H1 (cell line): ENCODE measurements around the gene ZBTB24. TPM values are rescaled to one million over a fixed set of nuclear protein-coding genes. Genes with fewer than 3 reads are reported as not detected.

Experiments used
- ATF2 ChIP-seq: IDR thresholded peaks from 2 replicates; pipeline ENCODE4 v1.6.1; 2012; ENCODE audit warnings: low read length, inconsistent platforms
- ATF3 ChIP-seq: IDR thresholded peaks from 2 replicates; pipeline ENCODE4 v1.6.1; 2011; ENCODE audit warnings: low read depth, mild to moderate bottlenecking, low read length; ENCODE audit not compliant: insufficient read depth
- BACH1 ChIP-seq: IDR thresholded peaks from 2 replicates; pipeline ENCODE4 v1.6.1; 2012; ENCODE audit warnings: low read length, improper control_type of control experiment
- CEBPB ChIP-seq: IDR thresholded peaks from 2 replicates; pipeline ENCODE4 v1.6.1; 2012; ENCODE audit warnings: low read depth, low read length
- CHD1 ChIP-seq: IDR thresholded peaks from 2 replicates; pipeline ENCODE4 v1.6.1; 2012; ENCODE audit warnings: low read depth, low read length, improper control_type of control experiment
- EP300 ChIP-seq, 2 experiments: IDR thresholded peaks; 1 replicate in 1 of 2; 2 replicates in 1 of 2; pipeline ENCODE4 v1.6.1; 2011 to 2012; ENCODE audit warnings: low read depth in 2 of 2, low read length in 2 of 2, mild to moderate bottlenecking in 2 of 2, borderline replicate concordance in 1 of 2, inconsistent platforms in 1 of 2, moderate library complexity in 1 of 2
- EZH2 ChIP-seq: fragments of 200-600 bp; sonication (generic); IDR thresholded peaks from 2 replicates; pipeline ENCODE4 v1.7.1; 2012; ENCODE audit warnings: low read depth, mild to moderate bottlenecking, moderate library complexity, low read length, inconsistent platforms; ENCODE audit not compliant: severe bottlenecking
- HDAC6 ChIP-seq: IDR thresholded peaks from one replicate; pipeline ENCODE4 v1.7.1; 2012; ENCODE audit warnings: low read depth, mild to moderate bottlenecking, inconsistent platforms, low read length, moderate library complexity
- KDM1A ChIP-seq: fragments of 200-600, 300-600 bp; sonication (generic); IDR thresholded peaks from 2 replicates; pipeline ENCODE4 v1.7.1; 2016; ENCODE audit warnings: mild to moderate bottlenecking, low read length, borderline replicate concordance
- KDM5A ChIP-seq: fragments of 200-600 bp; IDR thresholded peaks from 2 replicates; pipeline ENCODE4 v1.7.1; 2012; ENCODE audit warnings: mild to moderate bottlenecking, low read length, inconsistent platforms, mixed read lengths
- MAFK ChIP-seq: IDR thresholded peaks from 2 replicates; pipeline ENCODE4 v1.6.1; 2012; ENCODE audit warnings: low read depth, mild to moderate bottlenecking, improper control_type of control experiment, low read length
- NANOG ChIP-seq: IDR thresholded peaks from 2 replicates; pipeline ENCODE4 v1.6.1; 2011; ENCODE audit warnings: low read length, low read depth, mild to moderate bottlenecking, inconsistent platforms; ENCODE audit not compliant: insufficient read depth, poor library complexity, severe bottlenecking
- RBBP5 ChIP-seq: IDR thresholded peaks from 2 replicates; pipeline ENCODE4 v1.7.1; 2012; ENCODE audit warnings: low read depth, mild to moderate bottlenecking, inconsistent platforms, low read length, moderate library complexity, borderline replicate concordance
- RFX5 ChIP-seq: IDR thresholded peaks from 2 replicates; pipeline ENCODE4 v1.6.1; 2011; ENCODE audit warnings: low read depth, low read length, improper control_type of control experiment, borderline replicate concordance
- SAP30 ChIP-seq: fragments of 300-600 bp; sonication (generic); IDR thresholded peaks from 2 replicates; pipeline ENCODE4 v1.7.1; 2012; ENCODE audit warnings: low read length, moderate library complexity, mild to moderate bottlenecking, inconsistent platforms; ENCODE audit not compliant: insufficient read depth, insufficient replicate concordance
- SIN3A ChIP-seq, 2 experiments: IDR thresholded peaks in 1 of 2; conservative IDR thresholded peaks in 1 of 2; 2 replicates each; pipeline ENCODE4 v1.6.1; 2011 to 2012; ENCODE audit warnings: low read length in 2 of 2, improper control_type of control experiment in 1 of 2, low read depth in 1 of 2, mild to moderate bottlenecking in 1 of 2
- SP4 ChIP-seq: IDR thresholded peaks from 2 replicates; pipeline ENCODE4 v1.6.1; 2012; ENCODE audit warnings: low read length, inconsistent platforms
- SRF ChIP-seq: IDR thresholded peaks from 2 replicates; pipeline ENCODE4 v1.6.1; 2011; ENCODE audit warnings: mild to moderate bottlenecking, low read depth, low read length, moderate library complexity
- TAF7 ChIP-seq: optimal IDR thresholded peaks from 2 replicates; pipeline ENCODE3; 2011; ENCODE audit warnings: low read depth, mild to moderate bottlenecking, inconsistent platforms, low read length, moderate library complexity, borderline replicate concordance
- TCF12 ChIP-seq: IDR thresholded peaks from 2 replicates; pipeline ENCODE4 v1.6.1; 2011; ENCODE audit warnings: low read depth, mild to moderate bottlenecking, low read length
- TEAD4 ChIP-seq: IDR thresholded peaks from 2 replicates; pipeline ENCODE4 v1.6.1; 2012; ENCODE audit warnings: low read depth, low read length, inconsistent platforms, mixed read lengths
- ZNF274 ChIP-seq: IDR thresholded peaks from 2 replicates; pipeline ENCODE4 v1.7.0; 2012; ENCODE audit warnings: low read length, borderline replicate concordance; ENCODE audit errors: extremely low read depth
- polyA plus RNA-seq, 7 experiments: library from polyadenylated mRNA; depleted of rRNA in 3 of 7; stranded (reverse) in 5 of 7; unstranded in 2 of 7; fragments of >200 nt in 5 of 7; fragments of 200-250 nt in 2 of 7; gene quantifications; 1 replicate in 5 of 7; 2 replicates in 1 of 7; 4 replicates in 1 of 7; pipeline versions ENCODE4 v1.2.1 to v1.2.3, GENCODE V29; 2011 to 2013; ENCODE audit warnings: missing spikeins in 2 of 7, mixed read lengths in 2 of 7
- total RNA-seq: library from RNA; stranded (reverse); fragmentation: NEBNext Ultra II Directional; extraction: Animal tissue kit (Norgen Biotek cat#: 25700); gene quantifications from 2 replicates; pipeline ENCODE4 v1.2.1, GENCODE V29; 2021

ZBTB24 gene
- total and polyA plus RNA-seq, 2 of the 8 experiments (the other 6 are each of a cell fraction or from before 2014, with no cell fraction given), result 7.5 to 21.0 TPM

- TF ChIP-seq ATF3, result no peak; the same call in 1 of the 2 replicates
- peak; percentile 87 for TF ChIP-seq CEBPB
- TF ChIP-seq KDM1A, result no peak; the same call in 1 of the 2 replicates
- TF ChIP-seq MAFK, result no peak
- TF ChIP-seq EP300 (IDR thresholded peaks at IDR 0.05; ENCODE audit: borderline replicate concordance in 1 of 2, low read depth in 2 of 2, low read length in 2 of 2), result no peak; a peak in 1 of 3 replicates
- TF ChIP-seq EZH2, result no peak
- TF ChIP-seq SAP30, result no peak
- TF ChIP-seq SRF, result no peak
- no peak for TF ChIP-seq KDM5A
- no peak for TF ChIP-seq TAF7
- TF ChIP-seq TEAD4, result no peak
- TF ChIP-seq RFX5, result no peak
- TF ChIP-seq NANOG, result peak; percentile 91
- TF ChIP-seq HDAC6, result no peak
- no peak for TF ChIP-seq BACH1
- TF ChIP-seq ZNF274, result no peak
- no peak for TF ChIP-seq SP4
- no peak for TF ChIP-seq TCF12
- no peak for TF ChIP-seq ATF2
- TF ChIP-seq RBBP5, result no peak
- no peak for TF ChIP-seq SIN3A (conservative IDR thresholded peaks at IDR 0.05 in 1 of 2, IDR thresholded peaks at IDR 0.05 in 1 of 2; ENCODE audit: low read depth in 1 of 2, low read length in 2 of 2)
- no peak for TF ChIP-seq CHD1
Observed at GRCh38 chr6:109508166-109508860, 25.3 kb upstream of the ZBTB24 start (continued).
